Measurements from ENCODE around the gene SLC25A31. TPM values are rescaled to one million over a fixed set of nuclear protein-coding genes. Genes with fewer than 3 reads are reported as not detected.

SLC25A31 gene
- total RNA-seq, 1 donor from 2014 or later = not detected

Other genes starting within 250 kb of the SLC25A31 start
- gene INTU, start 97.4 kb upstream of the SLC25A31 start, total RNA-seq = 0.02 TPM in 1 of 2 replicates, not detected in the other
- 2.5 and 3.8 TPM in 2 replicates for gene HSPA4L, start 51.9 kb downstream of the SLC25A31 start, total RNA-seq
- gene PLK4, start 150.5 kb downstream of the SLC25A31 start, total RNA-seq = 40.7 and 41.2 TPM in 2 replicates
- gene MFSD8, start 234.8 kb downstream of the SLC25A31 start, total RNA-seq = 18.7 and 21.1 TPM in 2 replicates
- gene ABHD18, start 235.0 kb downstream of the SLC25A31 start, total RNA-seq = 18.3 and 18.5 TPM in 2 replicates